GM12878 (cell line): Measurements from ENCODE around the gene RMC1. TPM values are rescaled to one million over a fixed set of nuclear protein-coding genes. Genes with fewer than 3 reads are reported as not detected.

Experiments
- ATAC-seq: fragments of 200-7000 bp; cut with Tn5 transposase; 3 replicates; pipeline ENCODE4 v1.9.1; 2020; ENCODE audit warnings: mild to moderate bottlenecking, moderate library complexity
- BruUV-seq: library from RNA; stranded (reverse); fragments of 400-500 nt; replicated peaks from 2 replicates; lab custom pipeline; 2021; lab: Mats Ljungman, UMichigan
- CTCF ChIA-PET: fragments of 300-600 bp; sonication (Branson Sonifier 250); formaldehyde crosslinking; extraction: SDS; loops from one replicate; lab custom pipeline; 2021; ENCODE audit warnings: inconsistent platforms; lab: Yijun Ruan, JAX
- POLR2A ChIA-PET: fragments of 350-600 bp; formaldehyde crosslinking; extraction: SDS; loops from one replicate; lab custom pipeline; 2021; ENCODE audit warnings: inconsistent platforms; lab: Charles Lee
- RAD21 ChIA-PET: fragments of 300-600 bp; sonication (Branson Sonifier 250); formaldehyde crosslinking; loops from one replicate; lab custom pipeline; 2023; ENCODE audit warnings: antibody characterized with exemption; ENCODE audit not compliant: unreplicated experiment; lab: Charles Lee
- SMC1A ChIA-PET: fragments of 300-600 bp; sonication (Branson Sonifier 250); formaldehyde crosslinking; loops from one replicate; lab custom pipeline; 2023; ENCODE audit not compliant: unreplicated experiment, uncharacterized antibody; lab: Charles Lee
- DNase-seq: peaks from one replicate; pipeline ENCODE4 v3.0.0-alpha.2; 2011; ENCODE audit warnings: low read depth, low spot score
- FAIRE-seq: peaks from 3 replicates; lab custom pipeline; 2011; peaks lifted over from hg19 to GRCh38; lab: Jason Lieb, UNC
- H2AFZ ChIP-seq: 2 replicates; pipeline ENCODE4 v1.6.0; 2011; ENCODE audit warnings: low read depth, low read length, control low read depth; ENCODE audit not compliant: control insufficient read depth
- H3K27ac ChIP-seq: 2 replicates; pipeline ENCODE4 v1.5.1; 2011; ENCODE audit warnings: control low read depth; ENCODE audit not compliant: control insufficient read depth, insufficient read depth
- H3K27me3 ChIP-seq, 2 experiments: replicated peaks in 1 of 2; 2 replicates each; pipeline versions ENCODE4 v1.6.0 to v1.6.1; 2011; ENCODE audit warnings: low read length in 1 of 2; ENCODE audit not compliant: control insufficient read depth in 2 of 2, insufficient read depth in 2 of 2
- H3K36me3 ChIP-seq, 2 experiments: 2 replicates each; pipeline ENCODE4 v1.5.1; 2011; ENCODE audit warnings: low read length in 1 of 2; ENCODE audit not compliant: control insufficient read depth in 2 of 2, insufficient read depth in 2 of 2
- H3K4me1 ChIP-seq: 2 replicates; pipeline ENCODE4 v1.6.1; 2011; ENCODE audit warnings: mild to moderate bottlenecking, low read length, moderate library complexity, mixed read lengths; ENCODE audit not compliant: control insufficient read depth, insufficient read depth
- H3K4me2 ChIP-seq: 2 replicates; pipeline ENCODE4 v1.6.0; 2011; ENCODE audit warnings: control low read depth; ENCODE audit not compliant: control insufficient read depth, insufficient read depth
- H3K4me3 ChIP-seq: fragments of 200-600 bp; sonication (generic); 2 replicates; pipeline ENCODE4 v1.5.1; 2016
- H3K79me2 ChIP-seq: 2 replicates; pipeline ENCODE4 v1.6.0; 2011; ENCODE audit warnings: low read length; ENCODE audit not compliant: control insufficient read depth, insufficient read depth
- H3K9ac ChIP-seq: 2 replicates; pipeline ENCODE4 v1.8.0; 2011; ENCODE audit warnings: low read length, control low read depth, mixed read lengths; ENCODE audit not compliant: control insufficient read depth, insufficient read depth
- H3K9me3 ChIP-seq: replicated peaks from 3 replicates; pipeline ENCODE4 v1.5.1; 2011; ENCODE audit warnings: mild to moderate bottlenecking, low read length; ENCODE audit not compliant: control insufficient read depth, insufficient read depth
- H4K20me1 ChIP-seq: 2 replicates; pipeline ENCODE4 v1.6.0; 2011; ENCODE audit not compliant: control insufficient read depth, insufficient read depth
- ATF7 ChIP-seq: fragments of 450-650 bp; IDR thresholded peaks from 2 replicates; pipeline ENCODE4 v1.6.1; 2016; ENCODE audit warnings: low read depth, mild to moderate bottlenecking
- CHD4 ChIP-seq: fragments of 200-600 bp; sonication (generic); IDR thresholded peaks from 2 replicates; pipeline ENCODE4 v1.6.1; 2016; ENCODE audit warnings: mild to moderate bottlenecking
- DPF2 ChIP-seq: fragments of 450-650 bp; IDR thresholded peaks from 2 replicates; pipeline ENCODE4 v1.6.1; 2017; ENCODE audit warnings: mild to moderate bottlenecking
- HDGF ChIP-seq: fragments of 450-650 bp; IDR thresholded peaks from 2 replicates; pipeline ENCODE4 v1.6.1; 2016; ENCODE audit warnings: antibody characterized with exemption
- MYB ChIP-seq: fragments of 150-350 bp; IDR thresholded peaks from 2 replicates; pipeline ENCODE4 v1.6.1; 2014; ENCODE audit warnings: mild to moderate bottlenecking, low read depth, low read length, borderline replicate concordance
- RCOR1 ChIP-seq: conservative IDR thresholded peaks from 2 replicates; pipeline ENCODE4 v1.6.1; 2012; ENCODE audit warnings: low read depth, low read length, improper control_type of control experiment
- YBX1 ChIP-seq: fragments of 450-650 bp; IDR thresholded peaks from 2 replicates; pipeline ENCODE4 v1.6.1; 2016; ENCODE audit warnings: antibody characterized with exemption
- ZBED1 ChIP-seq: IDR thresholded peaks from 2 replicates; pipeline ENCODE4 v1.6.1; 2016; ENCODE audit warnings: borderline replicate concordance
- WGBS: methylation state at CpG from one replicate; pipeline ENCODE4 v1.1.6; 2016; ENCODE audit warnings: low lambda C conversion rate; ENCODE audit not compliant: insufficient replicate concordance, insufficient coverage; ENCODE audit errors: missing lambda C conversion rate; 5-methylcytosine and 5-hydroxymethylcytosine counted together
- in situ Hi-C: fragments of 300-500 bp; cut with MboI; formaldehyde crosslinking; loops from 9 replicates; pipeline ENCODE4 v1.14.3; 2018; ENCODE audit warnings: mixed read lengths
- intact Hi-C: fragments of 100-400 bp; cut with micrococcal nuclease; formaldehyde crosslinking; loops from one replicate; pipeline ENCODE4 v1.14.2; 2022; ENCODE audit not compliant: unreplicated experiment
- polyA plus RNA-seq, 11 experiments: library from polyadenylated mRNA; depleted of rRNA in 4 of 11; unstranded in 6 of 11; stranded (reverse) in 5 of 11; fragments of >200 nt; fragmentation: Nextera tagmentation in 4 of 11; fragmentation: Illumina TruSeq in 1 of 11; extraction: Ambion mirVana in 4 of 11; extraction: Trizol in 1 of 11; gene quantifications; 1 replicate in 1 of 11; 2 replicates in 10 of 11; pipeline versions ENCODE4 v1.2.1 to v1.2.3, GENCODE V29; 2011 to 2016; ENCODE audit warnings: inconsistent platforms in 2 of 11, missing spikeins in 2 of 11, low read depth in 1 of 11
- total RNA-seq, 4 experiments: library from RNA; depleted of rRNA in 3 of 4; stranded (reverse); fragments of >200 nt in 3 of 4; fragmentation: Illumina TruSeq in 1 of 4; extraction: Trizol in 1 of 4; gene quantifications; 2 replicates each; pipeline versions ENCODE4 v1.2.1 to v1.2.3, GENCODE V29; 2013 to 2021
- TF ChIP-seq, protein P1 (sequence below): IDR thresholded peaks from 2 replicates; pipeline ENCODE4 v1.6.1; 2011; ENCODE audit warnings: low read depth, low read length, improper control_type of control experiment, borderline replicate concordance

The RMC1 gene
- total and polyA plus RNA-seq, 10 of the 15 experiments (the other 5 are each of a cell fraction or from before 2014, with no cell fraction given), result 8.4 to 57.6 (median 42.5) TPM

DNA sequence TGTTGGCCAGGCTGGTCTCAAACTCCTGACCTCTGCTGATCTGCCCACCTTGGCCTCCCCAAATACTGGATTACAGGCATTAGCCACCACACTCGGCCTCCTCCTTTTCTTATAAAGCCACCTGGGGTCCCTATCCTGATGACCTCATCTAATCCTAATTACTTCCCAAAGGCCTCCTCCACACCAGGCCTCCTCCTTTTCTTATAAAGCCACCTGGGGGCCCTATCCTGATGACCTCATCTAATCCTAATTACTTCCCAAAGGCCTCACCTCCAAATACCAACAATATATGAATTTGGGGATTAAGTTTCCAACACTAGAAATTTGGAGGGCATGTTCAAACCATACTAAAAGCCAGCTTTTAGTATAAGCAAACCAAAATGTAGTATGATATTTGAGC, 9.7 kb upstream of the RMC1 start (continued):
- no peak for TF ChIP-seq CHD4
- TF ChIP-seq, protein P1, sequence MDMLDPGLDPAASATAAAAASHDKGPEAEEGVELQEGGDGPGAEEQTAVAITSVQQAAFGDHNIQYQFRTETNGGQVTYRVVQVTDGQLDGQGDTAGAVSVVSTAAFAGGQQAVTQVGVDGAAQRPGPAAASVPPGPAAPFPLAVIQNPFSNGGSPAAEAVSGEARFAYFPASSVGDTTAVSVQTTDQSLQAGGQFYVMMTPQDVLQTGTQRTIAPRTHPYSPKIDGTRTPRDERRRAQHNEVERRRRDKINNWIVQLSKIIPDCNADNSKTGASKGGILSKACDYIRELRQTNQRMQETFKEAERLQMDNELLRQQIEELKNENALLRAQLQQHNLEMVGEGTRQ, result no peak
- no peak for TF ChIP-seq RCOR1
- TF ChIP-seq MYB, result no peak
- TF ChIP-seq DPF2, result no peak
- no peak for TF ChIP-seq YBX1

DNA sequence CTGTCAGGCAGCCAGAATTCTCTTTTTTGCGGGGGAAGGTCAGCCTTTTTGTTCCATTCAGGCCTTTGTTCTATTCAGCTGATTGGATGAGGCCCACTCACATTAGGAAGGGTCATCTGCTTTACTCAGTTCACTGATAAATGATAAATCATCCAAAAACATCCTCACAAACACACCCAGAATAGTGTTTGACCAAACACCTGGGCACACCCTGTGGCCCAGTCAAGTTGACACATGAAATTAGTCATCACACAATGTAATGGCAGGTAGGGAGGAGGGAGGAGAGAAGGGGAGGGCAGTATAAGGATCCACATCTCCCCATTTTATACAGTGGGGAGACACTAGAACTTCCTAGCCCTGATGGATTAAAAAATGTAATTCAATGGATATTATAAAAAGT, 8.3 kb upstream of the RMC1 start:
- H3K79me2 ChIP-seq, result no peaks in the 10 kb centered on the region
- no peak for DNase-seq
- no peak overlapping the region for H3K4me3 ChIP-seq
- WGBS, result 96% methylated on average over 1 of the region's 1 CpG
- POLR2A ChIA-PET, result interaction anchor here (1.5 kb wide), 1 partner anchor 10 kb away, joined by 4 read pairs; no protein-coding TSS in a partner anchor
- in situ Hi-C loops, result no loop called here
- H3K36me3 ChIP-seq, result no peaks in the 10 kb centered on the region
- peaks cover 20% of the 10 kb centered on the region for H3K4me1 ChIP-seq
- no peak for ATAC-seq
- H3K4me2 ChIP-seq, result no peak overlapping the region
- SMC1A ChIA-PET, result interaction anchor here (2.1 kb wide), 1 partner anchor 10 kb away, joined by 4 read pairs; no protein-coding TSS in a partner anchor
- H4K20me1 ChIP-seq, result no peaks in the 10 kb centered on the region
- no peak for TF ChIP-seq HDGF
- no peak for TF ChIP-seq ATF7
- TF ChIP-seq ZBED1, result no peak
- no peaks in the 10 kb centered on the region for H3K27me3 ChIP-seq
- H3K9me3 ChIP-seq, result no peaks in the 10 kb centered on the region
- H3K9ac ChIP-seq, result no peak overlapping the region
- H2AFZ ChIP-seq, result no peak overlapping the region
- BruUV-seq, result no TSS peak
- FAIRE-seq, result no peak
- intact Hi-C loops, result loop anchor here (5.0 kb wide), 2 partner anchors 207 to 317 kb away; no protein-coding TSS in a partner anchor
- no peak overlapping the region for H3K27ac ChIP-seq
- RAD21 ChIA-PET, result no interaction called here
- CTCF ChIA-PET, result interaction anchor here (5.1 kb wide), 1 partner anchor 21 kb away, joined by 30 read pairs; no protein-coding TSS in a partner anchor
